ENCODE results near the gene RASGRP2.

DNA sequence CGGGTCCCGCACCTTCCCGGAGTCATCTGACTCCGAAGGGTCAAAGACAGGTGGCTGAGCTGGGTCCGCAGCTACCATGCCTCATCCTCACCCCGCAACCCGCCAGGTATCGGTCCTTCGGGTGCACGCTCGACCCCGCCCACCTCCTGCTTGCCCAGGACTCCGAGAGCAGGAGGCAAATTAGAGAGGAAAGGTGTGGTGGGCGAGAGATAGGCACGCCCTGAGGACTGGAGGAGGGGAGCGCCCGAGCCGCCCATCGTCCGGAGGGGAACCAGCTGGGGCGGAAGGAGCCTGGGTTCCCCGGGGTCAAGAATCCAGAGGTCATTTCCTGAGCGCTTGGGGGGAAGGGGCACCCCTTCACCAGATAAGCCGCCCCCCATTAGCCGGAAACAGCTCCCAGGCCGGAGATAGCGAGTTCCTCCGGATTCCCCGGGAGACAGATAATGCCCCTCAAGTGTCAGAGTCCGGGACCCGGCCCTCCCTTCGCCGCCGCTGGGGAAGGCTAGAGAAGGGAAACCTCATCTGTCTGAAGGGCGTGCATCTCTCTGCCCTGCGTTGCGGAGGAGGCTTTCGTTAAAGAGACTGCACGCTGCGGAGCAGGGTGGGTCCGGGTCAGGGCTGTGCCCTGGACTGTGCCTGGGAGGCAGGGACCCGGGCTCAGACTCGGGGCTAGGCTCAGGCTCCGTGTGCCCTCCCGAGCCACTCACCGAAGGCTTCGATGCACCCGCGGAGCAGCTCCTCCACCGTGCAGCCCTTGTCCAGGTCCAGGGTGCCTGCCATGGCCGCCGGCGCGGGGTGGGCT is 1.7 kb downstream of the RASGRP2 start:
- TF ChIP-seq, protein P1, sequence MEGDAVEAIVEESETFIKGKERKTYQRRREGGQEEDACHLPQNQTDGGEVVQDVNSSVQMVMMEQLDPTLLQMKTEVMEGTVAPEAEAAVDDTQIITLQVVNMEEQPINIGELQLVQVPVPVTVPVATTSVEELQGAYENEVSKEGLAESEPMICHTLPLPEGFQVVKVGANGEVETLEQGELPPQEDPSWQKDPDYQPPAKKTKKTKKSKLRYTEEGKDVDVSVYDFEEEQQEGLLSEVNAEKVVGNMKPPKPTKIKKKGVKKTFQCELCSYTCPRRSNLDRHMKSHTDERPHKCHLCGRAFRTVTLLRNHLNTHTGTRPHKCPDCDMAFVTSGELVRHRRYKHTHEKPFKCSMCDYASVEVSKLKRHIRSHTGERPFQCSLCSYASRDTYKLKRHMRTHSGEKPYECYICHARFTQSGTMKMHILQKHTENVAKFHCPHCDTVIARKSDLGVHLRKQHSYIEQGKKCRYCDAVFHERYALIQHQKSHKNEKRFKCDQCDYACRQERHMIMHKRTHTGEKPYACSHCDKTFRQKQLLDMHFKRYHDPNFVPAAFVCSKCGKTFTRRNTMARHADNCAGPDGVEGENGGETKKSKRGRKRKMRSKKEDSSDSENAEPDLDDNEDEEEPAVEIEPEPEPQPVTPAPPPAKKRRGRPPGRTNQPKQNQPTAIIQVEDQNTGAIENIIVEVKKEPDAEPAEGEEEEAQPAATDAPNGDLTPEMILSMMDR (conservative IDR thresholded peaks at IDR 0.05 in 1 of 2, IDR thresholded peaks at IDR 0.05 in 1 of 2; ENCODE audit: low read depth in 1 of 2, low read length in 2 of 2): no peak
- no peak for TF ChIP-seq EZH2 (IDR thresholded peaks at IDR 0.05; ENCODE audit: low read length, missing control alignments)
